Fibroblast of lung (primary cell): ENCODE measurements around the gene SEPHS2. TPM values are rescaled to one million over a fixed set of nuclear protein-coding genes. Genes with fewer than 3 reads are reported as not detected.

Experiments
- DNase-seq, 2 donors: peaks; one replicate each; pipeline versions ENCODE4 v3.0.0 to v3.0.0-alpha.2; 2010; ENCODE audit warnings: low read depth in 2 of 2
- H2AFZ ChIP-seq: 2 replicates; pipeline ENCODE4 v1.5.1; 2012; ENCODE audit warnings: low read length, control low read depth, inconsistent platforms
- H3K27ac ChIP-seq: 2 replicates; pipeline ENCODE4 v1.5.1; 2011; ENCODE audit warnings: low read length, control low read depth; ENCODE audit not compliant: insufficient read depth
- H3K27me3 ChIP-seq: 2 replicates; pipeline ENCODE4 v1.5.1; 2011; ENCODE audit warnings: mild to moderate bottlenecking, low read length; ENCODE audit not compliant: control insufficient read depth, insufficient read depth
- H3K36me3 ChIP-seq: 2 replicates; pipeline ENCODE4 v1.5.1; 2011; ENCODE audit warnings: low read length; ENCODE audit not compliant: control insufficient read depth, insufficient read depth
- H3K4me1 ChIP-seq: 2 replicates; pipeline ENCODE4 v1.5.1; 2011; ENCODE audit warnings: low read length; ENCODE audit not compliant: control insufficient read depth, insufficient read depth; ENCODE audit errors: extremely low read depth
- H3K4me2 ChIP-seq: 2 replicates; pipeline ENCODE4 v1.5.1; 2011; ENCODE audit warnings: low read length, control low read depth; ENCODE audit not compliant: insufficient read depth; ENCODE audit errors: extremely low read depth
- H3K4me3 ChIP-seq, 4 experiments: fragments of 200-600 bp in 1 of 4; sonication (generic) in 1 of 4; replicated peaks in 1 of 4; 2 replicates each; pipeline ENCODE4 v1.5.1; 2011 to 2016; ENCODE audit warnings: low read length in 4 of 4, low read depth in 3 of 4, mild to moderate bottlenecking in 3 of 4, control low read depth in 2 of 4, inconsistent platforms in 1 of 4, mixed read lengths in 1 of 4; ENCODE audit not compliant: insufficient read depth in 1 of 4; ENCODE audit errors: control extremely low read depth in 1 of 4
- H3K79me2 ChIP-seq: 2 replicates; pipeline ENCODE4 v1.5.1; 2012; ENCODE audit warnings: mild to moderate bottlenecking, low read length, inconsistent platforms; ENCODE audit not compliant: control insufficient read depth, insufficient read depth
- H3K9ac ChIP-seq: 2 replicates; pipeline ENCODE4 v1.5.1; 2011; ENCODE audit warnings: mild to moderate bottlenecking, low read length, control low read depth; ENCODE audit not compliant: insufficient read depth
- H3K9me3 ChIP-seq: 2 replicates; pipeline ENCODE4 v1.5.1; 2012; ENCODE audit warnings: low read depth, low read length; ENCODE audit not compliant: control insufficient read depth, insufficient read depth
- H4K20me1 ChIP-seq: 2 replicates; pipeline ENCODE4 v1.5.1; 2011; ENCODE audit warnings: low read length; ENCODE audit not compliant: control insufficient read depth, insufficient read depth; ENCODE audit errors: extremely low read depth
- EZH2 ChIP-seq: IDR thresholded peaks from 2 replicates; pipeline ENCODE4 v1.5.1; 2012; ENCODE audit warnings: low read length, control low read depth, mild to moderate bottlenecking; ENCODE audit errors: missing control alignments
- polyA plus RNA-seq, 2 donors: library from polyadenylated mRNA; depleted of rRNA in 1 of 2; stranded (reverse) in 1 of 2; unstranded in 1 of 2; fragments of >200 nt; gene quantifications; 2 replicates each; pipeline ENCODE4 v1.2.1, GENCODE V29; 2011 to 2012; ENCODE audit warnings: missing spikeins in 1 of 2
- total RNA-seq: library from RNA; depleted of rRNA; stranded (reverse); fragments of >200 nt; gene quantifications from 2 replicates; pipeline ENCODE4 v1.2.1, GENCODE V29; 2014
- TF ChIP-seq, protein P1 (sequence below), 2 donors: IDR thresholded peaks in 1 of 2; conservative IDR thresholded peaks in 1 of 2; 1 replicate in 1 of 2; 2 replicates in 1 of 2; pipeline ENCODE4 v1.5.1; 2011 to 2012; ENCODE audit warnings: low read length in 2 of 2, control low read depth in 1 of 2, inconsistent platforms in 1 of 2, low read depth in 1 of 2, mild to moderate bottlenecking in 1 of 2

The SEPHS2 gene
- total and polyA plus RNA-seq, 2 donors (not counting 1 experiment from before 2014, with no cell fraction given): 26.6 to 41.8 TPM

DNA sequence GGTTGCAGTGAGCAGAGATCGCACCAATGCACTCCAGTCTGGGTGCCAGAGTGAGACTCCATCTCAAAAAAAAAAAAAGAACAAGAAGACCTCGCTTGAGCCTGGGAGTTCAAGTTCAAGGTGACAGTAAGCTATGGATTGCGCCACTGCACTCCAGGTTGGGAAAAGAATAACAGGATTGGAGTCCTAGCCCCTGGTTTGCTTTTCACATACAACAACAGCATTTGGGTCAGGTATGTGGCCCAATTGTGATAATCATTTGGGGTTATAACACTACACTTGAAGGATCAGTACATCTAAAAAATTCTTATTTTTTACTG is 3.4 kb upstream of the SEPHS2 start:
- Histone ChIP-seq H3K4me3 (no peak overlapping the region), H3K9me3 (no peaks in the 10 kb centered on the region), H3K79me2 (peaks cover 11% of the 10 kb centered on the region), H3K36me3 (peaks cover 5% of the 10 kb centered on the region), H3K27me3 (no peaks in the 10 kb centered on the region), H3K9ac (no peak overlapping the region), H2AFZ (no peak overlapping the region), H3K4me2 (no peak overlapping the region), H4K20me1 (no peaks in the 10 kb centered on the region), H3K4me1 (peaks cover 7% of the 10 kb centered on the region), H3K27ac (no peak overlapping the region)
- TF ChIP-seq EZH2: no peak
- TF ChIP-seq, protein P1, sequence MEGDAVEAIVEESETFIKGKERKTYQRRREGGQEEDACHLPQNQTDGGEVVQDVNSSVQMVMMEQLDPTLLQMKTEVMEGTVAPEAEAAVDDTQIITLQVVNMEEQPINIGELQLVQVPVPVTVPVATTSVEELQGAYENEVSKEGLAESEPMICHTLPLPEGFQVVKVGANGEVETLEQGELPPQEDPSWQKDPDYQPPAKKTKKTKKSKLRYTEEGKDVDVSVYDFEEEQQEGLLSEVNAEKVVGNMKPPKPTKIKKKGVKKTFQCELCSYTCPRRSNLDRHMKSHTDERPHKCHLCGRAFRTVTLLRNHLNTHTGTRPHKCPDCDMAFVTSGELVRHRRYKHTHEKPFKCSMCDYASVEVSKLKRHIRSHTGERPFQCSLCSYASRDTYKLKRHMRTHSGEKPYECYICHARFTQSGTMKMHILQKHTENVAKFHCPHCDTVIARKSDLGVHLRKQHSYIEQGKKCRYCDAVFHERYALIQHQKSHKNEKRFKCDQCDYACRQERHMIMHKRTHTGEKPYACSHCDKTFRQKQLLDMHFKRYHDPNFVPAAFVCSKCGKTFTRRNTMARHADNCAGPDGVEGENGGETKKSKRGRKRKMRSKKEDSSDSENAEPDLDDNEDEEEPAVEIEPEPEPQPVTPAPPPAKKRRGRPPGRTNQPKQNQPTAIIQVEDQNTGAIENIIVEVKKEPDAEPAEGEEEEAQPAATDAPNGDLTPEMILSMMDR (conservative IDR thresholded peaks at IDR 0.05 in 1 of 2, IDR thresholded peaks at IDR 0.05 in 1 of 2; ENCODE audit: low read depth in 1 of 2, low read length in 2 of 2): no peak
- DNase-seq: no peak

- Histone ChIP-seq H3K27me3 (no peaks in the 10 kb centered on the region), H3K9ac (no peak overlapping the region), H4K20me1 (no peaks in the 10 kb centered on the region), H3K4me1 (peaks cover 7% of the 10 kb centered on the region), H3K36me3 (peaks cover 5% of the 10 kb centered on the region), H3K4me2 (no peak overlapping the region), H3K4me3 (no peak overlapping the region), H2AFZ (no peak overlapping the region), H3K9me3 (no peaks in the 10 kb centered on the region), H3K79me2 (peaks cover 11% of the 10 kb centered on the region), H3K27ac (no peak overlapping the region)
- no peak for DNase-seq
- TF ChIP-seq, protein P1 (conservative IDR thresholded peaks at IDR 0.05 in 1 of 2, IDR thresholded peaks at IDR 0.05 in 1 of 2; ENCODE audit: low read depth in 1 of 2, low read length in 2 of 2): no peak
- TF ChIP-seq EZH2: no peak
Measured at GRCh38 chr16:30447512-30448226, 2.0 kb upstream of the SEPHS2 start.

- TF ChIP-seq, protein P1 (conservative IDR thresholded peaks at IDR 0.05 in 1 of 2, IDR thresholded peaks at IDR 0.05 in 1 of 2; ENCODE audit: low read depth in 1 of 2, low read length in 2 of 2): no peak
- TF ChIP-seq EZH2: no peak
- Histone ChIP-seq H3K27ac (peak overlapping the region; percentile 91), H4K20me1 (no peaks in the 10 kb centered on the region), H2AFZ (peak overlapping the region; percentile 84), H3K4me2 (peak overlapping the region; percentile 83), H3K9me3 (no peaks in the 10 kb centered on the region), H3K36me3 (peaks cover 5% of the 10 kb centered on the region), H3K79me2 (peaks cover 11% of the 10 kb centered on the region), H3K4me3 (peak overlapping the region; percentile 79 to 99 (median 80)), H3K9ac (peak overlapping the region; percentile 20), H3K27me3 (no peaks in the 10 kb centered on the region), H3K4me1 (peaks cover 7% of the 10 kb centered on the region)
- DNase-seq: no peak
Measured at GRCh38 chr16:30446203-30446595, 525 bp upstream of the SEPHS2 start.
